HG02623 (cell line): Measurements from ENCODE around the gene CASP7.

Experiments used
- ATAC-seq: cut with Tn5 transposase; IDR thresholded peaks from one replicate; pipeline ENCODE4 v1.9.1; 2021; ENCODE audit warnings: moderate library complexity; ENCODE audit not compliant: unreplicated experiment

CASP7 gene

DNA sequence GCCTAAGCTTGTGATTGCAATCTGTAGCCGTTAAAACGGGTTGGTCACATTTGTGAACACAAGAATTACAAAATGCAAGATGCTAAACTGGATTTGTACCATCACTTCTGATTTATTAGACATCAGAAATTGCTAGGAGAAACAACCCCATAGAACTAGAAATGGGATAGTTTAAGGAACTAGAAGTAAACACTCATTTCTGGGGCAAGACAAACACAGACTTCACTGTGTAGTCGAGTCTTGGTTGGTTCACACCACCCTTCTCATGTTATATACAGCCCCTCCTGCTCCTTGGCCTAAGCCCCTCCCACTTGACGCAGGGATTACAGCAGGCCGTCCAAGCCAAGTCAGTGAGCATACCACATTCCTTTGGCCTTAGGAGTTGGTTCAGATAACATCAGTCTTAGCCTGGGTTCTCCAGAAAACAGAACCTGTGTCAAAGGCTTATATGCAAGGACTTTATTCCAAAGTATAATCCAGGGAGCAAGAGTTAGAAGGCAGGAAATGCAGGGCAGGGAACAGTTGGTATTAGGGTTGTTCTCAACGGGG, 13.8 kb upstream of the CASP7 start:
- no peak for ATAC-seq

DNA sequence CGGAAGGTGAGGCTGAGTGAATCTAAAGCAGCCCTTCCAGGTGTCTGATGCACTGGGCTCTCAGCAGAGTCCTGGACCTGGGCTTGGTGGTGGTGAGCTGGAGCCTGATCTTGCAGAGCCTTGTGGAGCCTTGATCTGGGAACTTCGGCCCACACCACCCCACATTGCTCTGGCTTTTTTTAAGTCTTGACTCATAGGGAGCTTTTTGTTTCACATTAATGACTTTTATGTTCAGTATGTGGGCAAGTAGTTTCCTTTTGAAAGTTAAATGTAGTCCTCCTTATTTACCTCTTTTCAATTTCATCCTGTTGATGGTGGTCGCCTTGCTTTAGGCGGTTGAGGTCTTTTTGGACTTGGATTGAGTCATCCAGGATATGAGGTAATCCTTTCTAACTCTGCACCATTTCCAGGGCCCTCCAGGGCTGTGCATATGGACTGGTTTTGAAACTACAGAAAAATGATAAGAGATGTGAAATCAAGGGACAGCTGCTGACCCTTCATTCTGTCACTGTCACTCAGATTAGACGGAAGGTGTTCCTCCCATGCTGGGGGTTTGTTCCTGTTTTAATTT, 12.9 kb upstream of the CASP7 start:
- peak; percentile 68 for ATAC-seq

DNA sequence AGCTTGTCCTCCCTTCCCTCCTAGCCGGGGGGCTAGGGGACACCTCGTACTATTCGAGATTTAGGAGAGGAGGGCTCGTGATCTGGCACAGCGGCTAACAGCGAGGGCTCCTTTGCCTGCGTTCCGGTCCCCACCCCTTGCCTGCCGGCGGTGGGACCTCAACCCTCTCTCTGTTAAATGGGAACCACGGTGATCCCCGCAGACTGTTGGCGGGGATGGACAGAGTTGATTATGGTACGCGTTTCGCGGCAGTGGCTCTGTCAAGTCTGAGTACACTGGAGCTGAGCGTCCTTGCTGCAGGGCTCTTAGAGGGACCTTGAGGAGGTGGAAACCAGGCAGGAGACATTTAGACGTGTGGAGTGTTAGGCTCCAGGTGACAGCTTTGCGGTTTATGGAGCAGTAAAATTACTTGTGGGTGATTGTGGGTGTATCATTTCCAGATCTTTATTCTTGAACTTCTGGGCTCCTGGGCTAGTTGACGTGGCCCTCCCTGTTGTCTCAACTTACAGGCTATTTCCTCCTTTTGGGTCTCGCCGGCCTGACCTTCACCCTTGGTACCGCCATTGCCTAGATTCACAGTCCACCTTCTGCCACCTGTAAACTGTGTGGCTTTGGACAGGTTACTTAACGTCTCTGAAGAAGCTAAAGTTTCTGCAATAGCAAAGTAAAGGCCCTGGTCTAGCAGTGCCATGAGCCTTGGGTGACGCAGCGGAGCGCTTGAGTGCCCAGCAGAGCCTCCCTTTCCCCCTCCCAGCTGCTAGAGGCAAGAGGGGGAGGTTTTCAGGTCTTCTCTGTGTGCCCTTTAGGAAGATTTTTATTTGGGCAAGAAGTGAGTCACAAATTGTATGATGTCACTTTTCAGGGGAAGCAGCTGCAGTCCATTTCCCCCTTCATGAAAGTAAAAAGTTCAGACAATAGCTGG, 739 bp downstream of the CASP7 start:
- peak; percentile 9 for ATAC-seq

GRCh38 chr10:113681533-113682470, 2.1 kb downstream of the CASP7 start:
- peak; percentile 49 for ATAC-seq

GRCh38 chr10:113683300-113683699, 3.6 kb downstream of the CASP7 start:
- ATAC-seq, result no peak

GRCh38 chr10:113686028-113686427, 6.3 kb downstream of the CASP7 start:
- ATAC-seq, result no peak

DNA sequence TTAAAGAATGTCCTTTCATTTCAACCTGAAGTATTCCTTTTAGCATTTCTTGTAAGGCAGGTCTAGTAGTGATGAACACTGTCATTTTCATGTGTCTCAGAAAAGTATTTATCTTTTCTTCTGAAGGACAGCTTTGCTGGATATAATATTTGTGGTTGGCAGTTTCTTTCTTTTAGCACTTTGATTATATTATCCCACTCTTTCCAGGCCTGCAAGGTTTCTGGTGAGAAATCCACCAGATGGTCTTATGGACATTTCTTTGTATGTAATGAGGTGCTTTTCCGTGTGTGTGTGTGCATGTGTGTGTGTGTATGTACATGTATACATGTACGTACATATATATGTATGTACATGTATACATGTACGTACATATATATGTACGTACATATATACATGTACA, 7.3 kb downstream of the CASP7 start:
- ATAC-seq, result no peak

DNA sequence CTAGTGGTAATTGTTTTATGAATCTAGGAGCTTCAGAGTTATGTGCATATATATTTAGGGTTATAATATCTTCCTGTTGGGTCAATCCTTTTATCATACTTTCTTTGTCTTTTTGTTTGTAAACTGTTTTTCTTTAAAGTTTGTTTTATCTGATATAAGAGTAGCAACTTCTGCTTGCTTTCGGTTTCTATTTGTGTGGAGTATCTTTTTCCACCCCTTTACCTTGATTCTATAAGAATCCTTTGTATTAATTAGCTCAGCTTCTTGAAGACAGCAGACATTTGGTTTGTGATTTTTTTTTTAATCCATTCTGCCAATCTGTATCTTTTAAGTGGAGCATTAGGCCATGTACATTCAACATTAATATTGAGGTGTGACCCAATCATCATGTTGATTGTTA, 9.3 kb downstream of the CASP7 start:
- ATAC-seq, result no peak

DNA sequence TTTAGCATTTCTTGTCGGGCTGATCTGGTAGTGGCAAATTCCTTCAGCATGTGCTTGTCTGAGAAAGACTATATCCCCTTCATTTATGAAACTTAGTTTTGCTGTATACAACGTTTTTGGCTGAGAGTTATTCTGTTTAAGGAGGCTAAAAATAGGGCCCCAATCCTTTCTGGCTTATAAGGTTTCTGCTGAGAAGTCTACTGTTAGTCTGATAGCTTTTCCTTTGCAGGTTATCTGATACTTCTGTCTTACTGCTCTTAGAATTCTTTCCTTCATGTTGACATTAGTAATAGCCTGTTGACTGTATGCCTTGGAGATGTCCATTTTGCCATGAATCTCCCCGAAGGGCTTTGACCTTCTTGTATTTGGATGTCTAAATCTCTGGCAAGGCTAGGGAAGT, 9.9 kb downstream of the CASP7 start:
- no peak for ATAC-seq

GRCh38 chr10:113690749-113691148, 11.0 kb downstream of the CASP7 start:
- no peak for ATAC-seq

DNA sequence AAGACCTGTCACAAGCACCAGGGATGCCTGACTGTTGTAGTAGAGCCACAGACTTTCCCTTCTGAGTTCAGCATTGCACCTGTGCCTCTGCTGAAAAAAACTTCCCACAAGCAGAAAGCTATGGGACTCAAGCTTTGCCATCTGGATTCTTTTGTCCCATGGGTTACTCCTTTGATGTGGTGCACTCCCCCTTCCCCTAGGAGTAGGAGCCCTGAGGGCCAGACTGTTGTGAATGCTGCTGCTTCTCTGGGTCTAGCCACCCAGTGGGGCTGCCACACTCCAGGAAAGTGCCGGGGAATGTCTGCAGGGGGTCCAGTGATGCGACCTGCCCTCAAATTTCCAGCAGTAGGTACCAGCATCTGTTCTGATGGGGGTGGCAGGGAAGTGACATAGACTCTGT, 11.7 kb downstream of the CASP7 start:
- ATAC-seq, result no peak

GRCh38 chr10:113692271-113692670, 12.6 kb downstream of the CASP7 start:
- ATAC-seq, result no peak

DNA sequence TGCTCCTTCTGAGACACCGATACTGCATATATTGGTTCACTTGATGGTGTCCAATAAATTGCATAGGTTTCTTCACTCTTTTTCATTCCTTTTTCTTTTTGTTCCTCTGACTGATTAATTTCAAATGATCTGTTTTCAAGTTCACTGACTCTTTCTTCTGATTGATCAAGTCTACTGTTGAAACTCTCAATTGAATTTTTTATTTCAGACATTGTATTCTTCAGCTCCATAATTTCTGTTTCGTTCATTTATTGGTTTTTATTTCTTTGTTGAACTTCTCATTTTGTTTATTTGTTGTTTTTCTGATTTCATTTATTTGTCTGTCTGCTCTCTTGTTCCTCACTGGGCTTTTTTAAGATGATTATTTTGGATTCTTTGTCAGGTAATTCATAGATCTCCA, 13.6 kb downstream of the CASP7 start:
- no peak for ATAC-seq

- ATAC-seq, result no peak
These were observed 16.0 kb downstream of the CASP7 start for GRCh38 chr10:113695691-113696090.

- no peak for ATAC-seq
These were observed 17.9 kb downstream of the CASP7 start for GRCh38 chr10:113697595-113697994.

DNA sequence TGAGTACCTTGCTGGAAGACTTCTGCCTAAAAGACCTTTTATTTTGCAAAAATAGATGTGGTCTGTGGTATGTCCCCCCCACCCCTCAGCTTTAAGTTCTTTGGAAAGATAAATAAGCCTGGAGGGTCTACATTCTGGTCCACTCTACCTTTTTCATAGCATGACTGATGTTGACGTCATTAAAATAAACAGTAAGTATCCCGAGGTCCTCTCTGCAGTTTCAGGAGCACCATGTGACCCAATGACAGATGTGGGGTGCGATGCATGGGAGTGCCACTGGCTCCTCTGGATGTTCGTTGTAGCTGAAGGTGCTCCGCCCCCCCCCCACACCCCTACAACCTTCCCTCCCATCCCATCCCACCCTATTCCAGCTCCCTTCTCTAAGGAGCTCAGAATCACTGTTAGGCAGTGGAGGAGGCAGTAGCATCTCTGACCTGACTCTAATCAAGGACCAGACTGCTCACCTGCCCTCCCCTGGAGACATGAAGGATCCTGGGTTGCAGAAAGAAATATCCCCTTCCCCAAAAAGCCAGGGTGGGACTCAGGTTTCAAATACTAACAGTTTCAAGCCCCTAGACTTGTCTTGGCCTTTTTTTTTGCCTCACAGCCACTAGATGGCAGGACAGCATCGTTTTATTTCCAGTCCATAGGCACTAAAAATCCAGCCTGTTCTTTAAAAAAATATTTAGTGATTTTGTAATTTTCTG, 25.1 kb downstream of the CASP7 start:
- ATAC-seq, result no peak

- ATAC-seq, result no peak
These were observed 25.6 kb downstream of the CASP7 start for GRCh38 chr10:113705344-113705652.

GRCh38 chr10:113706623-113707022, 26.9 kb downstream of the CASP7 start:
- no peak for ATAC-seq

- no peak for ATAC-seq
These were observed 28.9 kb downstream of the CASP7 start for GRCh38 chr10:113708640-113709039.

DNA sequence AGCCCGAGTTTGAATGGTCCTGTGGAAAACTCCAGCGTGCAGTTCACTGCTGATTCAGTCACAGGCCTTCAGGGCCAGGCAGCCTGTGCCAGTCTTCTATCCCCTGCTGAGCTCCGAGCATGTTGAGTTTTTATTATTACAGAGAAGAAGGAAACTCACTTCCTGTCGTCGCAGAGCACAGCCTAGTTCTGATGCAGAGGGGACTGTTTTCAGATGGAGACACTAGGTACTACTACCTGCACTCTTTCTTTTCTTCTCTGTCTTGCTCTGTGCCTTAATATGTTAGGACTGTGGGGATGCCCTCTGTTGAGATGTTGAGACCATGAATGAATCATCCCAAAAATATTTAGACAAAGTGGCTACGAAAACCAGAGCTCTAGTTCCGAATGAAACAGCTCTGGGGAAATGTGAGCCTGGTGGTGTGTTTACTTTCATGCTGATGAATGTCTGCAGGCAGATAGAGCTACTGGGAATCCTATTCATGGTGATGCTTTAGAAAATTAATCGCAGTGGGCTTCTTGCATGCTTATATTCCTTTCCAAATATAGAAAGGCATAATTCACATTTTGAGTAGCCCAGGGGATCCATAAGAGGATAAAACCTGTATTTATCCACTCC, 29.6 kb downstream of the CASP7 start:
- no peak for ATAC-seq
